ENCODE results near the gene C9.

Gene C9

GRCh38 chr5:39371367-39371635, 7.0 kb upstream of the C9 start:
- Histone ChIP-seq H3K4me3 (ENCODE audit: low read depth in 1 of 2, low read length in 2 of 2) (no peak overlapping the region), H3K4me1 (ENCODE audit: control insufficient read depth in 1 of 2, insufficient read depth in 2 of 2, low read length in 2 of 2) (no peaks in the 10 kb centered on the region), H3K36me3 (ENCODE audit: control insufficient read depth in 1 of 2, insufficient read depth in 2 of 2, low read length in 2 of 2) (peaks cover 17 to 28% of the 10 kb centered on the region in 2 donors), H3K9me3 (ENCODE audit: control insufficient read depth in 1 of 2, low read length in 2 of 2) (no peaks in the 10 kb centered on the region), H3K27ac (ENCODE audit: low read length) (no peak overlapping the region), H3K27me3 (ENCODE audit: low read depth, low read length) (no peaks in the 10 kb centered on the region)

- no peaks in the 10 kb centered on the region for H3K9me3 ChIP-seq (ENCODE audit: control insufficient read depth in 1 of 2, low read length in 2 of 2)
- H3K27me3 ChIP-seq (ENCODE audit: low read depth, low read length), result no peaks in the 10 kb centered on the region
- H3K36me3 ChIP-seq (ENCODE audit: control insufficient read depth in 1 of 2, insufficient read depth in 2 of 2, low read length in 2 of 2), result peaks cover 16 to 28% of the 10 kb centered on the region in 2 donors
- H3K4me3 ChIP-seq (ENCODE audit: low read depth in 1 of 2, low read length in 2 of 2), result no peak overlapping the region
- no peaks in the 10 kb centered on the region for H3K4me1 ChIP-seq (ENCODE audit: control insufficient read depth in 1 of 2, insufficient read depth in 2 of 2, low read length in 2 of 2)
- H3K27ac ChIP-seq (ENCODE audit: low read length), result no peak overlapping the region
Observed at GRCh38 chr5:39370555-39371366, 6.5 kb upstream of the C9 start.

DNA sequence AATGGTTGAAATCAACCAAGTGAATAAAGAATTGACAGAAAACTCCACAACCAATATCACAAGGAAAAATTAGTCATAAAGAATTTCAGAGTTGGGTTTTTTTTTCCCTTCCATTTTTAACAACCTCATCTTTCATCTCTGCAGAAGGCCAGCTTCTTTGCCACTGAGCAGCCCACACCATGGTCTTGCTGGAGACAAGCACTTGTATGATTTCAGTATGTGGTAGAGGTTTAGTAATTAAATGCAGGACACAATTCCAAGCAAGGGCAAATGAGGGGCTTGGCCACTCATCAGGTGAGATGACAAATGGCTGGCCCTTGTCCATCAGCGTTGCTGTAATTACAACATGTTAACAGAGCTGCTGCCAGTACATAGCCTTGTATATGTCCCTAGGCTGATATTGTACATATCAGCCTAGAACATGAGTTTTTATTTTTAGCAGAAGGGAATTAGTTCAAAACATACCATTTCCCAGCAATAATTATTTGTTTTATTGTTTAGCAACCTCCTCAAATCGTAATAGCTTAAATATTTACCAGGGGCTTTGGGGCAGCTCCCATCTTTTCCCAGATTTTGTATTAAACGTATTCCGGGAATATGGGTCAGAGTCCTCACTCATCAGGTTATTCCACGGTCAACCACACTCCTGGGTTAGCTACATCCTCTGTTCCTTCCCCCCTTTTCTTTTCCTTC, 5.0 kb upstream of the C9 start:
- Histone ChIP-seq H3K9me3 (ENCODE audit: control insufficient read depth in 1 of 2, low read length in 2 of 2) (no peaks in the 10 kb centered on the region), H3K4me3 (ENCODE audit: low read depth in 1 of 2, low read length in 2 of 2) (no peak overlapping the region), H3K27ac (ENCODE audit: low read length) (no peak overlapping the region), H3K27me3 (ENCODE audit: low read depth, low read length) (no peaks in the 10 kb centered on the region), H3K36me3 (ENCODE audit: control insufficient read depth in 1 of 2, insufficient read depth in 2 of 2, low read length in 2 of 2) (peaks cover 16 to 24% of the 10 kb centered on the region in 2 donors), H3K4me1 (ENCODE audit: control insufficient read depth in 1 of 2, insufficient read depth in 2 of 2, low read length in 2 of 2) (no peaks in the 10 kb centered on the region)

DNA sequence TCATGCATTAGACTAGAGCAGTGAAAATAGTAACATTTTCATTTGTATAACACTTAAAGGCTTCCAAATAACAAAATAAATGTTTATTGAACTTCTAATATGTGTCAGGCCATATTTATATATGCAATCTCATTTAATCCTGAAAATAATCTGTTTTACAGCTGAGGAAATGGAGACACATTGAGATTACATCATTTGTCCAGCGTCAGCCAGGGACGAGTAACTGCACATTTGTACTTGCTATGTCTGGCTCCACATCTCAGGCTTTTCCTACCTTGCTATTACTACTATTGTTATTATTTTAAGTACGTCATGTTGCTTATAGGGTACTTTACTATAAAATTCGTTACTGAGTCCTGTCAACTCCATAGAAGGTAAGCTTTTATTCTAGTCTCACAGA, 3.8 kb upstream of the C9 start:
- no peaks in the 10 kb centered on the region for H3K9me3 ChIP-seq (ENCODE audit: control insufficient read depth in 1 of 2, low read length in 2 of 2)
- H3K4me3 ChIP-seq (ENCODE audit: low read depth in 1 of 2, low read length in 2 of 2), result no peak overlapping the region
- no peak overlapping the region for H3K27ac ChIP-seq (ENCODE audit: low read length)
- no peaks in the 10 kb centered on the region for H3K27me3 ChIP-seq (ENCODE audit: low read depth, low read length)
- peaks cover 4 to 12% of the 10 kb centered on the region in 2 donors for H3K36me3 ChIP-seq (ENCODE audit: control insufficient read depth in 1 of 2, insufficient read depth in 2 of 2, low read length in 2 of 2)
- H3K4me1 ChIP-seq (ENCODE audit: control insufficient read depth in 1 of 2, insufficient read depth in 2 of 2, low read length in 2 of 2), result no peaks in the 10 kb centered on the region

- peaks cover 0 to 8% of the 10 kb centered on the region in 2 donors for H3K36me3 ChIP-seq (ENCODE audit: control insufficient read depth in 1 of 2, insufficient read depth in 2 of 2, low read length in 2 of 2)
- no peak overlapping the region for H3K4me3 ChIP-seq (ENCODE audit: low read depth in 1 of 2, low read length in 2 of 2)
- no peak overlapping the region for H3K27ac ChIP-seq (ENCODE audit: low read length)
- H3K4me1 ChIP-seq (ENCODE audit: control insufficient read depth in 1 of 2, insufficient read depth in 2 of 2, low read length in 2 of 2), result no peaks in the 10 kb centered on the region
- H3K9me3 ChIP-seq (ENCODE audit: control insufficient read depth in 1 of 2, low read length in 2 of 2), result no peaks in the 10 kb centered on the region
- no peaks in the 10 kb centered on the region for H3K27me3 ChIP-seq (ENCODE audit: low read depth, low read length)
Observed at GRCh38 chr5:39367711-39368110, 3.4 kb upstream of the C9 start.

DNA sequence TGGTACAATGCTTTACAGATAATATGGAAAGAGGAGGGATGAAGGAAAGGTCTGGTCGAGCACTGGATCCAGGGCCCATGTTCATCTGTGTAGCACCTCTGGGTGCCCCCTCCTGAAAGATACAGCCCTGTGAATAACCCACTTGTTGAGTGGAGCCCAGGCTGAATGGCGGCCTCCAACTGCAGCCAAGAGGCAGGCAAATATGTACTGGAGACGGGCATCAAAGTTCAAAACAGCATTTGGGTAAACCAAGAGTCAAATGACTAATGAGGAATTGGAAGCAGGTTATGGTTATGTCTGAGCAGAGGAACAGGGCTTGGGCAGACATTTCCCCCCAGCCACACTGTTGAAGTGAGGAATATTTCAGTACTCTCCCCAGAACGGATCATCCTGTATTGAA, 1.1 kb downstream of the C9 start:
- Histone ChIP-seq H3K27me3 (ENCODE audit: low read depth, low read length) (no peaks in the 10 kb centered on the region), H3K9me3 (ENCODE audit: control insufficient read depth in 1 of 2, low read length in 2 of 2) (no peaks in the 10 kb centered on the region), H3K36me3 (ENCODE audit: control insufficient read depth in 1 of 2, insufficient read depth in 2 of 2, low read length in 2 of 2) (no peaks in the 10 kb centered on the region), H3K4me3 (ENCODE audit: low read depth in 1 of 2, low read length in 2 of 2) (no peak overlapping the region), H3K27ac (ENCODE audit: low read length) (no peak overlapping the region), H3K4me1 (ENCODE audit: control insufficient read depth in 1 of 2, insufficient read depth in 2 of 2, low read length in 2 of 2) (no peaks in the 10 kb centered on the region)

DNA sequence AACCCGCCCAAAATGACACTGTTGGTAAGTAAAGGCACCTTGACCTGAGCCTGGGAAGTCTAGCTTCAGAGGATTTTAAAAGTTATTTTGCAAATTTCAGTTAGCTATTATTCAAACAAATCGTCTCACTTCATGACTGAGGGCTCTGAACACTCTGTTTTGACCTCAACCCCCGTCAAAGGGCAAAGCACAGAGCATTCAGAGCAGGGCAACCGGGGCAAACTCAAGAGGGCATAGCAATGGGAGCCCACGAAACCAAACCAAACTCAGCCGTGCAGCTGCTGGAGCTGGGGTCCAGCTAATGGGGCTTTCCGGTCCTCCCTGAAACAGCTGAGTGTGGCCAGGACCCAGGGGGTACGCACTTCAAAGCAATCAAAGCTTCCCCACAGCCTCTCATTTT, 1.6 kb downstream of the C9 start:
- Histone ChIP-seq H3K4me1 (ENCODE audit: control insufficient read depth in 1 of 2, insufficient read depth in 2 of 2, low read length in 2 of 2) (no peaks in the 10 kb centered on the region), H3K9me3 (ENCODE audit: control insufficient read depth in 1 of 2, low read length in 2 of 2) (no peaks in the 10 kb centered on the region), H3K4me3 (ENCODE audit: low read depth in 1 of 2, low read length in 2 of 2) (no peak overlapping the region), H3K27ac (ENCODE audit: low read length) (no peak overlapping the region), H3K36me3 (ENCODE audit: control insufficient read depth in 1 of 2, insufficient read depth in 2 of 2, low read length in 2 of 2) (no peaks in the 10 kb centered on the region), H3K27me3 (ENCODE audit: low read depth, low read length) (no peaks in the 10 kb centered on the region)

DNA sequence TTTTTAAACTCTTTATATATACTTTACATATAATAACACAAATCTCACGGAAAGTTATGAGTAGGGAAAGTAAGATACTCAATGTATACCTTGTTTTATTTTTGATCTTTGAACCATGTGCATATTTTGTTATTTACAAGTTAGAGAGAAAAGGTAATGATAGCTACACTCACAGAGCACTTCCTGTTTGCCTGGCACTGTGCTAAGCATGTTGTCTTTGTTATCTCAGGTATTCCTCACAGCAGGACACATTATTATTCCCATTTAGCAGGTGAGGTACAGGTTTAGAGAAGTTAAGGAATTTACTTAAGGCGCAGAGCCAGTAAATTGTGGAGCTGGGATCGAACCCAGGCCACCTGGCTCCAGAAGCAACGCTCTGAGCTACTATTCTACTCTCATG, 3.0 kb downstream of the C9 start:
- H3K4me3 ChIP-seq (ENCODE audit: low read depth in 1 of 2, low read length in 2 of 2), result no peak overlapping the region
- H3K4me1 ChIP-seq (ENCODE audit: control insufficient read depth in 1 of 2, insufficient read depth in 2 of 2, low read length in 2 of 2), result no peaks in the 10 kb centered on the region
- H3K36me3 ChIP-seq (ENCODE audit: control insufficient read depth in 1 of 2, insufficient read depth in 2 of 2, low read length in 2 of 2), result no peaks in the 10 kb centered on the region
- H3K9me3 ChIP-seq (ENCODE audit: control insufficient read depth in 1 of 2, low read length in 2 of 2), result no peaks in the 10 kb centered on the region
- H3K27ac ChIP-seq (ENCODE audit: low read length), result no peak overlapping the region
- H3K27me3 ChIP-seq (ENCODE audit: low read depth, low read length), result no peaks in the 10 kb centered on the region

DNA sequence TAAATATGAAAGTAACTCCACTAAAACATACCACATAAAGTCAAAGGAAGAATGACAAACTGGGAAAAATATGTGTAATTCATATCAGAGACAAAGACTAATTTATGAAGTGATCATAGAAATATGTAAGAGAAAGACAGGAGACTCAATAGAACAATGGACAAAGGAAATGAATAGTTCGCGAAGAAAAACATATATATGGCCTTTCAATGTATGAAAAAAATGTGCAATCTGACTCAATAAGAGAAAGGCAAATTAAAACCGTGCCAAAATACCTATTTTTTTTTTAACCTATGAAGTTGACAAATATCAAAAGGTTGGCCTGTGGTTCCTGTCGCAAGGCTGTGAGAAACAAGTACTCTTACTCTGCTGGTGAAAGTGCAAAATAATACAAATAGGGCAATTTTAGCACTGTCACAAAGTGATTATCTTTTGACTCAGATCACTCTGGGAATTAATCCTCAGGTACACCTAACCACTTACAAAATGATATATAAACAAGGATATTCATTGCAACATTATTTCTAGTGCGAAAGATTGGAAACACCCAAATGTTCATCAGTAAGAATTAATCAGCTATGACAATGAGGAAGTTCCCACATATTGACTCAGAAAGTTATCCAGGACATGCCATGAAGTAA, 3.7 kb downstream of the C9 start:
- no peak overlapping the region for H3K4me3 ChIP-seq (ENCODE audit: low read depth in 1 of 2, low read length in 2 of 2)
- no peaks in the 10 kb centered on the region for H3K9me3 ChIP-seq (ENCODE audit: control insufficient read depth in 1 of 2, low read length in 2 of 2)
- H3K27me3 ChIP-seq (ENCODE audit: low read depth, low read length), result no peaks in the 10 kb centered on the region
- H3K36me3 ChIP-seq (ENCODE audit: control insufficient read depth in 1 of 2, insufficient read depth in 2 of 2, low read length in 2 of 2), result no peaks in the 10 kb centered on the region
- H3K4me1 ChIP-seq (ENCODE audit: control insufficient read depth in 1 of 2, insufficient read depth in 2 of 2, low read length in 2 of 2), result no peaks in the 10 kb centered on the region
- no peak overlapping the region for H3K27ac ChIP-seq (ENCODE audit: low read length)

DNA sequence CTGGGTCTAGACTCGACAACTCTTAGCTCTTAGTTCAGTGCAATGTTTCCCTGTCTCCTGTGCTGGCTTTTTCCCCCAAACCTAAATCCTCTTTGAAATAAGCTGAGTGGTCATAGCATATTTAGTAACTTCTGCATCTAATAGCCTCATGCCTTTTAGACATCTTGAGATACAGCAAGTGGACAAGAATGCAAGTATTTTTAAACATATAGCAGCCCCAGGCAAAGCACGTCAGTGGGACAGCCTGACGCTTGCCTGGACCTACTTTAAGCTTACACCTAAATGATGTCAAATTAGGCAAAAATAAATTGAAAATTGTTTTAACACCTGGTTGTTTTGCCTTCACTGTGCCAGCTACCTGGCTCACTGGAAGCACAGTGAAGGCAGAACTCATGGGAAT, 8.0 kb downstream of the C9 start:
- no peaks in the 10 kb centered on the region for H3K4me1 ChIP-seq (ENCODE audit: control insufficient read depth in 1 of 2, insufficient read depth in 2 of 2, low read length in 2 of 2)
- peaks cover 0 to 2% of the 10 kb centered on the region in 2 donors for H3K9me3 ChIP-seq (ENCODE audit: control insufficient read depth in 1 of 2, low read length in 2 of 2)
- no peak overlapping the region for H3K4me3 ChIP-seq (ENCODE audit: low read depth in 1 of 2, low read length in 2 of 2)
- no peaks in the 10 kb centered on the region for H3K36me3 ChIP-seq (ENCODE audit: control insufficient read depth in 1 of 2, insufficient read depth in 2 of 2, low read length in 2 of 2)
- H3K27me3 ChIP-seq (ENCODE audit: low read depth, low read length), result no peaks in the 10 kb centered on the region
- no peak overlapping the region for H3K27ac ChIP-seq (ENCODE audit: low read length)

- H3K27ac ChIP-seq (ENCODE audit: low read length), result no peak overlapping the region
- no peaks in the 10 kb centered on the region for H3K4me1 ChIP-seq (ENCODE audit: control insufficient read depth in 1 of 2, insufficient read depth in 2 of 2, low read length in 2 of 2)
- no peaks in the 10 kb centered on the region for H3K36me3 ChIP-seq (ENCODE audit: control insufficient read depth in 1 of 2, insufficient read depth in 2 of 2, low read length in 2 of 2)
- no peaks in the 10 kb centered on the region for H3K27me3 ChIP-seq (ENCODE audit: low read depth, low read length)
- H3K9me3 ChIP-seq (ENCODE audit: control insufficient read depth in 1 of 2, low read length in 2 of 2), result peaks cover 0 to 9% of the 10 kb centered on the region in 2 donors
- no peak overlapping the region for H3K4me3 ChIP-seq (ENCODE audit: low read depth in 1 of 2, low read length in 2 of 2)
Observed at GRCh38 chr5:39355324-39355723, 9.0 kb downstream of the C9 start.
